KMS-11 (cell line): ENCODE results near the gene VPS37B.

Experiments used
- H2AFZ ChIP-seq: fragments of 200-600 bp; sonication (generic); 2 replicates; pipeline ENCODE4 v1.6.1; 2016; ENCODE audit warnings: antibody characterized with exemption, mixed run types, low read depth
- H3K27ac ChIP-seq: fragments of 200-600 bp; sonication (generic); 2 replicates; pipeline ENCODE4 v1.6.1; 2016; ENCODE audit warnings: mild to moderate bottlenecking, mixed run types
- H3K27me3 ChIP-seq: fragments of 200-600 bp; sonication (generic); 2 replicates; pipeline ENCODE4 v1.6.1; 2017; ENCODE audit warnings: mild to moderate bottlenecking, low read depth, mixed run types, moderate library complexity; ENCODE audit not compliant: insufficient read depth
- H3K36me3 ChIP-seq: fragments of 200-600 bp; sonication (generic); 2 replicates; pipeline ENCODE4 v1.6.1; 2017; ENCODE audit warnings: mild to moderate bottlenecking, mixed run types; ENCODE audit not compliant: insufficient read depth
- H3K4me1 ChIP-seq: fragments of 200-600 bp; sonication (generic); 2 replicates; pipeline ENCODE4 v1.6.1; 2016; ENCODE audit warnings: mild to moderate bottlenecking, low read depth, mixed run types; ENCODE audit not compliant: poor library complexity, severe bottlenecking
- H3K4me2 ChIP-seq: fragments of 200-600 bp; sonication (generic); 2 replicates; pipeline ENCODE4 v1.7.0; 2016; ENCODE audit warnings: mild to moderate bottlenecking, mixed run types
- H3K4me3 ChIP-seq: fragments of 200-600 bp; sonication (generic); IDR thresholded peaks from 2 replicates; pipeline ENCODE4 v1.6.1; 2017; ENCODE audit warnings: low read depth, low read length, mixed read lengths; ENCODE audit not compliant: insufficient read depth
- H3K79me2 ChIP-seq: fragments of 200-600 bp; sonication (generic); 2 replicates; pipeline ENCODE4 v1.6.1; 2016; ENCODE audit warnings: low read depth, mixed run types; ENCODE audit not compliant: insufficient read depth
- H3K9ac ChIP-seq: fragments of 200-600 bp; sonication (generic); 2 replicates; pipeline ENCODE4 v1.6.1; 2016; ENCODE audit warnings: mild to moderate bottlenecking, mixed run types
- H4K20me1 ChIP-seq: fragments of 200-600 bp; sonication (generic); 2 replicates; pipeline ENCODE4 v1.6.1; 2016; ENCODE audit warnings: mild to moderate bottlenecking, mixed run types; ENCODE audit not compliant: insufficient read depth
- TF ChIP-seq, protein P1 (sequence below): fragments of 200-600 bp; sonication (generic); conservative IDR thresholded peaks from 2 replicates; pipeline ENCODE4 v1.6.1; 2017; ENCODE audit warnings: low read depth, mild to moderate bottlenecking, antibody characterized with exemption, low read length, moderate library complexity, mixed read lengths

Gene VPS37B

DNA sequence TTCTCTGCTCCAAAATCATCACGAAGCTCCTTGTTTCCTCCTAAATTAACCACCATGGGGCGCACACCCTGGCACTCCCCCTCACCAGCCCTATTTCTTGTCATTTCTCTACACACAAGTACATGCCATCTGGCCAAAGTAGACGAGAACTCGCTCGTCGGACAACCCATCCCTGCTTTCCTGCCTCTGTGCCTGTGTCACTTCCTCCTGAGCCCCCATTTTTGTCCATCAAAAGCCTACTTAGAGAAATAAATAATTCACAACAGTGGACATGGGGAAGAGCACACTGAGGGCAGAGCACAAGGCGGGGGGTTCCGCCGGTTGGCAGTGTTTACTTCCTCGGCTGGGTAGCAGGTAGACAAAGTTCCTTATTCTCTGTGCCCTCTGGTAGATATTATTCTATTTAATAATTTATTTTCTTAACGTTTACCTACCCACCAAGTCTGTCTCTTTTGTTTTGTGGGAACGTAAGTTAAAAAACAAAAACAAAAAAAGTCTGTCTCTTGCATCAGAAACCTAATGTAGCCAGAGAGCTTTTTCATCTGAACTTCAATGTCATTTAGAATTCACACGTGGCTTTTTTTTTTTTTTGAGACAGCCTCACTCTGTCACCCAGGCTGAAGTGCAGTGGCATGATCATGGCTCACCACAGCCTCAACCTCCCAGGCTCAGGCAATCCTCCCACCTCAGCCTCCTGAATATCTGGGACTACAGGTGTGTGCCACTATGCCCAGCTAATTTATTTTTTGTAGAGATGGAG, 6.0 kb downstream of the VPS37B start:
- Histone ChIP-seq H3K27ac (peak overlapping the region; percentile 89), H3K4me1 (peaks cover 90% of the 10 kb centered on the region), H3K4me3 (no peak overlapping the region), H3K36me3 (no peaks in the 10 kb centered on the region), H4K20me1 (no peaks in the 10 kb centered on the region), H3K9ac (peak overlapping the region; percentile 50; the same call in 1 of the 2 replicates), H3K27me3 (no peaks in the 10 kb centered on the region), H3K4me2 (peak overlapping the region; percentile 60), H3K79me2 (peaks cover 83% of the 10 kb centered on the region), H2AFZ (no peak overlapping the region)
- TF ChIP-seq, protein P1, sequence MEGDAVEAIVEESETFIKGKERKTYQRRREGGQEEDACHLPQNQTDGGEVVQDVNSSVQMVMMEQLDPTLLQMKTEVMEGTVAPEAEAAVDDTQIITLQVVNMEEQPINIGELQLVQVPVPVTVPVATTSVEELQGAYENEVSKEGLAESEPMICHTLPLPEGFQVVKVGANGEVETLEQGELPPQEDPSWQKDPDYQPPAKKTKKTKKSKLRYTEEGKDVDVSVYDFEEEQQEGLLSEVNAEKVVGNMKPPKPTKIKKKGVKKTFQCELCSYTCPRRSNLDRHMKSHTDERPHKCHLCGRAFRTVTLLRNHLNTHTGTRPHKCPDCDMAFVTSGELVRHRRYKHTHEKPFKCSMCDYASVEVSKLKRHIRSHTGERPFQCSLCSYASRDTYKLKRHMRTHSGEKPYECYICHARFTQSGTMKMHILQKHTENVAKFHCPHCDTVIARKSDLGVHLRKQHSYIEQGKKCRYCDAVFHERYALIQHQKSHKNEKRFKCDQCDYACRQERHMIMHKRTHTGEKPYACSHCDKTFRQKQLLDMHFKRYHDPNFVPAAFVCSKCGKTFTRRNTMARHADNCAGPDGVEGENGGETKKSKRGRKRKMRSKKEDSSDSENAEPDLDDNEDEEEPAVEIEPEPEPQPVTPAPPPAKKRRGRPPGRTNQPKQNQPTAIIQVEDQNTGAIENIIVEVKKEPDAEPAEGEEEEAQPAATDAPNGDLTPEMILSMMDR = no peak

DNA sequence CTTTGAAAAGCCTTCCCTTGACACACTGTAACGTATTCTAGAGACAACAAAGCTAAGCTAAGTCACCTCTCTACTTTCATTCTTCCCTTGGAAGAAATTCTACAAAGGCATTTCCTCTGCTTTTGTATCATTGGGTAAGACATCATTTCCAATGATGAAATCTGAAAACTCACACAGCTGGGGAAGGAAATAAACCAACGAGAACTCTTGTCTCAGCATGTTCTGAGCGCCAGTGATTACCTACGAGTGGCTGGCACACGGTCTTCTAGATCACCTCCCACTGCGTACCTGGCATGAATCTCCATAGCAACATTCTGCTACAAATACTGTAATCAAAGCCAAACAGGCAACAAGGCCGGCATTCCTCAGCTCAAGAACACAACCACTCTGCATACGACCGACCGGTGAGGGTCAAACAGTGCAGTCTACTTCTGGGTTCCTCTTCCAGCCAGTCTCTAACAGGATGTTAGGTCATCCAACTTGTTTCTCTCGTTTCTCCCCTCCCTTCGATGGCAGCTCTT, 7.6 kb downstream of the VPS37B start:
- Histone ChIP-seq H3K4me3 (no peak overlapping the region), H3K27me3 (no peaks in the 10 kb centered on the region), H3K27ac (peak overlapping the region; percentile 89), H3K79me2 (peaks cover 83% of the 10 kb centered on the region), H3K9ac (peak overlapping the region; percentile 50), H3K4me2 (peak overlapping the region; percentile 60), H2AFZ (no peak overlapping the region), H3K36me3 (no peaks in the 10 kb centered on the region), H3K4me1 (peaks cover 93% of the 10 kb centered on the region), H4K20me1 (no peaks in the 10 kb centered on the region)
- TF ChIP-seq, protein P1 = no peak

DNA sequence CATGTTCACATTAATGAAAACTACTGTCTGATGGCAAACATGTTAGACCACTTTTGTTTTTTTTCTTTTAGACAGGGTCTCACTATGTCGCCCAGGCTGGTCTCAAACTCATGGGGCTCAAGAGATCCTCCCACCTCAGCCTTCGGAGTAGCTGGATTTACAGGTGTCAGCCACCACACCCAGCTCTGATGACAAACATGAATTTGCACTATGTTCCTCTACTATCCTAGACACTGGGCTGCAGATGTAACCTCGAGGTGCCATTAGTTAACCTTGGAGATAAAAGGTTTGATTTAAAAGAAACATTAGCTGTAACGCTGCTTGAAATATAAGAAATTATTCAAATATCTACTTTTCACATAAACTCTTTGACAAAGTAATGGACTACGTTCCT, 8.1 kb downstream of the VPS37B start:
- no peak overlapping the region for H3K4me3 ChIP-seq

DNA sequence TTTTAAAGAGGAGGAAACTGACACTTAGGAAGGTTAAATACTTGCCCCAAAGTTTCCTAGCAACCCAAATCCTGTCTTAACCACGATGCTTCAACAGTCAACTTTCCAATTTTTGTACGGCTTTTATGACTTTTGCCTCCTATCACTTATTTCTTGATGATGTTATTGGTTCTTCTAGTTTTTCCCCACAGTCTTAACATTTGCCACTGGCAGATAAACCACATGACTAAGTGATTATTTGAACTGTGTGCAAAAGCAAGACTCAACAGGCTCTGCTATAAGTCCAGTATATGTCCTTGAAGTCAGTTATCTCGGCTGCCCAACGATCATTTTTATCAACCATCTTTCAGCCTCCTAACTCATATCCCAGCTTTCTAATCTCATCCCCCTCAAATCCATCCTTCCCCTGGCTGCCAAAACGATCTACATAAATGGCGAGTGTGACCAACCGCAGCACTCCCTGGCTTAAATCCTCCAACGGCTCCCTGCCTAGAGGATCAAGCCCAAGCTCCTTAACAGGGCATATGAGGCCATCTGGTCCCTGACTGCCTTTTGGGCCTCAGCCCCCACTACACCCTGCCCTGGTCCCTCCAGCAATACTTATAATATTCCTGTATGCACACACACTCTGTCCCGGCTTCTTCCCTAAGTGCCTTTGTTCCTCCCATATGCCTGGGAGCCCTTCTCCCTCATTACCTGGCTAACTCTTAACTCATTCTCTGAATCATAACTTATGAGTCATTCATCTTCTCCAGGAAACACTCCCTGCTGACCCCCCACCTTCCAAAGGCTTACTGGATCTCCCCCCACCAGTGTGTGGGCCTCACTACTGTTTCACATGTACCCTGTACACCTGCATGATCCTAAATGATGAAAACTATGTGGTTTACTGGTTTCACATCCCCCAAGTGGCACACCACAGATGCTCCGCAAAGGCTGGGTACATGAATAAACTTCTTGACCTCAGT, 8.8 kb downstream of the VPS37B start:
- Histone ChIP-seq H3K9ac (peak overlapping the region; percentile 50; the same call in 1 of the 2 replicates), H3K79me2 (peaks cover 83% of the 10 kb centered on the region), H2AFZ (no peak overlapping the region), H3K4me1 (peaks cover 93% of the 10 kb centered on the region), H4K20me1 (no peaks in the 10 kb centered on the region), H3K4me3 (no peak overlapping the region), H3K36me3 (no peaks in the 10 kb centered on the region), H3K4me2 (peak overlapping the region; percentile 60), H3K27ac (peak overlapping the region; percentile 89), H3K27me3 (no peaks in the 10 kb centered on the region)
- TF ChIP-seq, protein P1 = no peak

More for the DNA sequence above, 8.1 kb downstream of the VPS37B start:
- Histone ChIP-seq H3K79me2 (peaks cover 83% of the 10 kb centered on the region), H3K9ac (peak overlapping the region; percentile 50; the same call in 1 of the 2 replicates), H3K4me2 (peak overlapping the region; percentile 60), H3K27me3 (no peaks in the 10 kb centered on the region), H4K20me1 (no peaks in the 10 kb centered on the region), H3K27ac (peak overlapping the region; percentile 89), H3K4me1 (peaks cover 93% of the 10 kb centered on the region), H3K36me3 (no peaks in the 10 kb centered on the region), H2AFZ (no peak overlapping the region)
- TF ChIP-seq, protein P1 = no peak
